Kidney (tissue), 14 donors: Measurements from ENCODE around the gene GLB1L2. TPM values are rescaled to one million over a fixed set of nuclear protein-coding genes. Genes with fewer than 3 reads are reported as not detected.

Experiments used
- DNase-seq, 5 donors: peaks; one replicate each; pipeline ENCODE4 v3.0.0-alpha.2; 2013 to 2020
- FAIRE-seq: peaks from 2 replicates; lab custom pipeline; 2012; peaks lifted over from hg19 to GRCh38; lab: Jason Lieb, UNC
- H3K27ac ChIP-seq, 2 donors: one replicate each; pipeline ENCODE4 v1.7.0; 2013; ENCODE audit warnings: low read depth in 2 of 2, low read length in 2 of 2, inconsistent platforms in 1 of 2
- H3K27me3 ChIP-seq: one replicate; pipeline ENCODE4 v1.7.1; 2013; ENCODE audit warnings: low read length, inconsistent platforms; ENCODE audit not compliant: control insufficient read depth, insufficient read depth
- H3K36me3 ChIP-seq, 3 donors: one replicate each; pipeline versions ENCODE4 v1.7.0 to v1.7.1; 2013; ENCODE audit warnings: low read length in 3 of 3, control low read depth in 1 of 3, inconsistent platforms in 1 of 3; ENCODE audit not compliant: insufficient read depth in 3 of 3, control insufficient read depth in 2 of 3
- H3K4me1 ChIP-seq, 3 donors: one replicate each; pipeline versions ENCODE4 v1.7.0 to v1.7.1; 2013; ENCODE audit warnings: low read length in 3 of 3, inconsistent platforms in 1 of 3, low read depth in 1 of 3; ENCODE audit not compliant: control insufficient read depth in 2 of 3, insufficient read depth in 2 of 3
- H3K4me3 ChIP-seq, 3 donors: one replicate each; pipeline versions ENCODE4 v1.7.0 to v1.8.1; 2013; ENCODE audit warnings: low read length in 3 of 3, control low read depth in 1 of 3, inconsistent platforms in 1 of 3
- H3K9ac ChIP-seq, 3 donors: one replicate each; pipeline versions ENCODE4 v1.7.0 to v1.7.1; 2013; ENCODE audit warnings: low read length in 3 of 3, control low read depth in 1 of 3, inconsistent platforms in 1 of 3
- H3K9me3 ChIP-seq, 3 donors: one replicate each; pipeline versions ENCODE4 v1.7.0 to v1.7.1; 2013; ENCODE audit warnings: low read length in 3 of 3, control low read depth in 1 of 3, inconsistent platforms in 1 of 3; ENCODE audit not compliant: control insufficient read depth in 2 of 3, insufficient read depth in 1 of 3
- intact Hi-C: fragments of 100-400 bp; cut with DNase I; formaldehyde crosslinking; loops from one replicate; pipeline ENCODE4 v1.11.1; 2022
- polyA plus RNA-seq: library from polyadenylated mRNA; stranded (reverse); fragments of 350-450 nt; fragmentation: Illumina TruSeq; extraction: RNeasy Lipid Tissue Mini Kit (QIAGEN cat#74804); gene quantifications from one replicate; pipeline ENCODE4 v1.2.3, GENCODE V29; 2014; ENCODE audit warnings: low read depth, low replicate concordance; ENCODE audit not compliant: insufficient read depth
- total RNA-seq: library from RNA; stranded (reverse); fragmentation: NEBNext Ultra II Directional; extraction: Animal tissue kit (Norgen Biotek cat#: 25700); gene quantifications from one replicate; pipeline ENCODE4 v1.2.1, GENCODE V29; 2021
- TF ChIP-seq, protein P1 (sequence below): IDR thresholded peaks from 3 replicates; pipeline ENCODE4 v1.5.1; 2012; ENCODE audit warnings: mild to moderate bottlenecking, moderate library complexity, borderline replicate concordance; ENCODE audit not compliant: insufficient read depth; ENCODE audit errors: extremely low read depth
- donor health status: control.
- donor health status: control.
- donor health status: control.
- donor health status: control.
- donor health status: control.
- donor health status: DM: yes; HTN: yes; CAD: no.
- donor health status: Normal renal cell carcinoma (clear cell type).

Gene GLB1L2
- total and polyA plus RNA-seq, 2 donors from 2014 or later: 10.0 to 26.1 TPM

DNA sequence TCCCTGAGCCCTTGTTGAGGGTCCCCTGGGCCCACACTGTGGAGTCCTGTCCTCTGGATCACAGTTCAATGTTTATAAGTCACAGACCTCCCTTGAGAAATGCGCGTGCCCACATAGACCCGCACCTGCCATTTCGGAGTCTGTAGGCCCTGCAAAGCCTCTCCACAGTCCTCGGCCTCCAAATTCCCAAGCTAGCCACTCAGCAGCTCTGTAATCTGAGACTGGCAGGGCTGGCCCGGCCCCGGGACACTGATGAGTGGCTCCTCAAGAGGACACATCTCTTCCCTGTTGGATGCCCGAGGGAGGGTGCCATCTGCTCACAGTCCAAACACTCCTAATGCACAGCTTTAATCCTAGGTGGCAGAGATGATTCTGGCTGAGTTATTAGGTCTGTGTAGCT is 41.2 kb downstream of the GLB1L2 start:
- intact Hi-C loops: no loop called here

DNA sequence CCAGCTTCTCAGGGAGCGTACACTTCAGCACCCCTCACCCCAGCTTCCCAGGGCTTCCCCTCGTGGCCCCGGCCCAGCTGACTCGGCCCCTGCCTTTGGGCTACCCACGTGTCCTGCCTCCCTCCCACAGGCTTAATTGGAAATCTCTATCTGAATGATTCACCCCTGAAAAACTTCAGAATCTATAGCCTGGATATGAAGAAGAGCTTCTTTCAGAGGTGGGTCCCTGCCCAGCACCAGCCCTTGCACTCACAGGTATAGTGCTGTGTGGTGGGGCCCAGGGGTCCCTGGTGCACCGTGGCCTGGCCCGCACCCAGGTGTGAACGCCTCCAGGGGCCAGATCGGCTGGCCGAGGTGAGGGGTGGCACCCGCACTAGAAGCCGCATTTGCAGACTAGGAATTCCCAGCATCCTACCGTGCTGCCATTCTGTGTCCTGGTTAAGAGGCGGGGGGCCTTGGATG is 41.8 kb downstream of the GLB1L2 start:
- H3K4me3 ChIP-seq: no peak overlapping the region
- H3K9me3 ChIP-seq: no peaks in the 10 kb centered on the region
- peak in 1 of 5 donors; percentile 47 for DNase-seq
- H3K27me3 ChIP-seq: no peaks in the 10 kb centered on the region
- intact Hi-C loops: no loop called here
- H3K9ac ChIP-seq: no peak overlapping the region
- H3K4me1 ChIP-seq: no peaks in the 10 kb centered on the region
- FAIRE-seq: no peak
- H3K27ac ChIP-seq: no peak overlapping the region
- TF ChIP-seq, protein P1, sequence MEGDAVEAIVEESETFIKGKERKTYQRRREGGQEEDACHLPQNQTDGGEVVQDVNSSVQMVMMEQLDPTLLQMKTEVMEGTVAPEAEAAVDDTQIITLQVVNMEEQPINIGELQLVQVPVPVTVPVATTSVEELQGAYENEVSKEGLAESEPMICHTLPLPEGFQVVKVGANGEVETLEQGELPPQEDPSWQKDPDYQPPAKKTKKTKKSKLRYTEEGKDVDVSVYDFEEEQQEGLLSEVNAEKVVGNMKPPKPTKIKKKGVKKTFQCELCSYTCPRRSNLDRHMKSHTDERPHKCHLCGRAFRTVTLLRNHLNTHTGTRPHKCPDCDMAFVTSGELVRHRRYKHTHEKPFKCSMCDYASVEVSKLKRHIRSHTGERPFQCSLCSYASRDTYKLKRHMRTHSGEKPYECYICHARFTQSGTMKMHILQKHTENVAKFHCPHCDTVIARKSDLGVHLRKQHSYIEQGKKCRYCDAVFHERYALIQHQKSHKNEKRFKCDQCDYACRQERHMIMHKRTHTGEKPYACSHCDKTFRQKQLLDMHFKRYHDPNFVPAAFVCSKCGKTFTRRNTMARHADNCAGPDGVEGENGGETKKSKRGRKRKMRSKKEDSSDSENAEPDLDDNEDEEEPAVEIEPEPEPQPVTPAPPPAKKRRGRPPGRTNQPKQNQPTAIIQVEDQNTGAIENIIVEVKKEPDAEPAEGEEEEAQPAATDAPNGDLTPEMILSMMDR: no peak
- H3K36me3 ChIP-seq: no peaks in the 10 kb centered on the region

More for the DNA sequence above, 41.2 kb downstream of the GLB1L2 start:
- no peak overlapping the region for H3K9ac ChIP-seq
- no peaks in the 10 kb centered on the region for H3K27me3 ChIP-seq
- TF ChIP-seq, protein P1: no peak
- H3K4me1 ChIP-seq: no peaks in the 10 kb centered on the region
- peak in 1 of 5 donors; percentile 29 for DNase-seq
- no peak for FAIRE-seq
- H3K9me3 ChIP-seq: no peaks in the 10 kb centered on the region
- no peak overlapping the region for H3K4me3 ChIP-seq
- no peaks in the 10 kb centered on the region for H3K36me3 ChIP-seq
- H3K27ac ChIP-seq: no peak overlapping the region

DNA sequence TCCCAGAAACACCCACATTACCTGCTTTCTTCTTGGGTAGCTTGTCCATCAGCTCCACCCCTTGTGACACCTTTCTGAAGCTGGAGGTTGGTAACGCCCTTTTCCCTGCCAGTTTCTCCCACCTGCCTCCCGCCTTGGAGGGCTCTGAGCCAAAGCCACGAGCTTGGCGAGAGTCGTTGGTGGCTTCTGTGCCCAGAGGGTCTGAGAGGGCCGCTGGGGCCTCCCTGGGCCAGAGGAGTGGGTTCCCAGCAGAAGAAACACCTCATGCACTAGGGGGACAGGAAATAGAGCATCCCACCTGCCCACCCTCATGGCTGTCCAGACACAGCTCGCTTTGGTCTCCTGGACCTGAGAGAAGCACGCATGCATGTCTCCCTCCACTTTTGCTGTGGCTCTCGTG is 42.4 kb downstream of the GLB1L2 start:
- Histone ChIP-seq H3K27ac (no peak overlapping the region), H3K4me1 (no peaks in the 10 kb centered on the region), H3K27me3 (no peaks in the 10 kb centered on the region), H3K9ac (no peak overlapping the region), H3K36me3 (no peaks in the 10 kb centered on the region), H3K4me3 (no peak overlapping the region), H3K9me3 (no peaks in the 10 kb centered on the region)
- intact Hi-C loops: no loop called here
- DNase-seq: peak in 1 of 5 donors; percentile 69
- TF ChIP-seq, protein P1: no peak
- no peak for FAIRE-seq

GRCh38 chr11:134374891-134375550 is 43.2 kb downstream of the GLB1L2 start:
- H3K27me3 ChIP-seq: no peaks in the 10 kb centered on the region
- no peaks in the 10 kb centered on the region for H3K4me1 ChIP-seq
- intact Hi-C loops: no loop called here
- TF ChIP-seq, protein P1: no peak
- no peaks in the 10 kb centered on the region for H3K9me3 ChIP-seq
- no peak for FAIRE-seq
- peak in 1 of 5 donors; percentile 29 for DNase-seq
- no peak overlapping the region for H3K9ac ChIP-seq
- no peaks in the 10 kb centered on the region for H3K36me3 ChIP-seq
- no peak overlapping the region for H3K4me3 ChIP-seq
- H3K27ac ChIP-seq: no peak overlapping the region
